ENCODE measurements around the gene VTI1A. TPM values are rescaled to one million over a fixed set of nuclear protein-coding genes. Genes with fewer than 3 reads are reported as not detected.

Gene VTI1A
- total RNA-seq, 2 donors from 2014 or later, result 34.1 to 38.6 TPM

GRCh38 chr10:112481602-112482001, 34.6 kb downstream of the VTI1A start:
- H3K4me1 ChIP-seq, result no peaks in the 10 kb centered on the region
- no peak for DNase-seq
- H3K4me3 ChIP-seq, result no peak overlapping the region
- intact Hi-C loops (cut with DNase I), result no loop called here
- H3K9me3 ChIP-seq, result no peaks in the 10 kb centered on the region
- no peak overlapping the region for H3K9ac ChIP-seq (ENCODE audit: low read depth in 2 of 2, low read length in 2 of 2)
- no peaks in the 10 kb centered on the region for H3K36me3 ChIP-seq
- H3K27ac ChIP-seq, result no peak overlapping the region
- no peaks in the 10 kb centered on the region for H3K27me3 ChIP-seq
- no peak for TF ChIP-seq CTCF (IDR thresholded peaks at IDR 0.05)

GRCh38 chr10:112484399-112484798, 37.4 kb downstream of the VTI1A start:
- H3K4me3 ChIP-seq, result no peak overlapping the region
- H3K9me3 ChIP-seq, result no peaks in the 10 kb centered on the region
- intact Hi-C loops (cut with DNase I), result no loop called here
- H3K9ac ChIP-seq (ENCODE audit: low read depth in 2 of 2, low read length in 2 of 2), result no peak overlapping the region
- TF ChIP-seq CTCF (IDR thresholded peaks at IDR 0.05), result no peak
- DNase-seq, result no peak
- no peaks in the 10 kb centered on the region for H3K4me1 ChIP-seq
- no peak overlapping the region for H3K27ac ChIP-seq
- H3K27me3 ChIP-seq, result no peaks in the 10 kb centered on the region
- no peaks in the 10 kb centered on the region for H3K36me3 ChIP-seq

GRCh38 chr10:112487964-112488363, 40.9 kb downstream of the VTI1A start:
- Histone ChIP-seq H3K9ac (ENCODE audit: low read depth in 2 of 2, low read length in 2 of 2) (no peak overlapping the region), H3K27ac (no peak overlapping the region), H3K9me3 (no peaks in the 10 kb centered on the region), H3K27me3 (no peaks in the 10 kb centered on the region), H3K4me1 (no peaks in the 10 kb centered on the region), H3K4me3 (no peak overlapping the region), H3K36me3 (no peaks in the 10 kb centered on the region)
- DNase-seq, result no peak
- no peak for TF ChIP-seq CTCF (IDR thresholded peaks at IDR 0.05)
- intact Hi-C loops (cut with DNase I), result no loop called here

- Histone ChIP-seq H3K27ac (no peak overlapping the region), H3K9me3 (no peaks in the 10 kb centered on the region), H3K36me3 (no peaks in the 10 kb centered on the region), H3K9ac (ENCODE audit: low read depth in 2 of 2, low read length in 2 of 2) (no peak overlapping the region), H3K4me1 (no peaks in the 10 kb centered on the region), H3K27me3 (no peaks in the 10 kb centered on the region), H3K4me3 (no peak overlapping the region)
- DNase-seq, result no peak
- intact Hi-C loops (cut with DNase I), result no loop called here
- no peak for TF ChIP-seq CTCF (IDR thresholded peaks at IDR 0.05)
These were observed 43.5 kb downstream of the VTI1A start for GRCh38 chr10:112490545-112490944.

GRCh38 chr10:112491144-112491543, 44.1 kb downstream of the VTI1A start:
- TF ChIP-seq CTCF (IDR thresholded peaks at IDR 0.05), result no peak
- H3K9ac ChIP-seq (ENCODE audit: low read depth in 2 of 2, low read length in 2 of 2), result no peak overlapping the region
- H3K27ac ChIP-seq, result no peak overlapping the region
- no peaks in the 10 kb centered on the region for H3K9me3 ChIP-seq
- H3K4me1 ChIP-seq, result no peaks in the 10 kb centered on the region
- DNase-seq, result no peak
- H3K4me3 ChIP-seq, result no peak overlapping the region
- H3K27me3 ChIP-seq, result no peaks in the 10 kb centered on the region
- H3K36me3 ChIP-seq, result no peaks in the 10 kb centered on the region
- intact Hi-C loops (cut with DNase I), result no loop called here

GRCh38 chr10:112492736-112493135, 45.7 kb downstream of the VTI1A start:
- DNase-seq, result no peak
- Histone ChIP-seq H3K4me1 (no peaks in the 10 kb centered on the region), H3K9me3 (no peaks in the 10 kb centered on the region), H3K27me3 (no peaks in the 10 kb centered on the region), H3K9ac (ENCODE audit: low read depth in 2 of 2, low read length in 2 of 2) (no peak overlapping the region), H3K4me3 (no peak overlapping the region), H3K36me3 (no peaks in the 10 kb centered on the region), H3K27ac (no peak overlapping the region)
- no peak for TF ChIP-seq CTCF (IDR thresholded peaks at IDR 0.05)
- intact Hi-C loops (cut with DNase I), result no loop called here
